IPS-18a (cell line): ENCODE data around the gene TMEM231.
"Not testable (repeated sequence)": the region's sequence is repeated elsewhere in the genome, so short reads cannot be mapped to it uniquely, and the experiment has no call there.

Experiments
- H3K27ac ChIP-seq: one replicate; pipeline ENCODE4 v1.5.1; 2013; ENCODE audit warnings: low read length
- H3K27me3 ChIP-seq: one replicate; pipeline ENCODE4 v1.6.1; 2013; ENCODE audit warnings: mild to moderate bottlenecking, low read length; ENCODE audit not compliant: control insufficient read depth, insufficient read depth
- H3K36me3 ChIP-seq: one replicate; pipeline ENCODE4 v1.6.1; 2013; ENCODE audit warnings: low read depth, low read length; ENCODE audit not compliant: control insufficient read depth
- H3K4me1 ChIP-seq: one replicate; pipeline ENCODE4 v1.6.1; 2013; ENCODE audit warnings: low read depth, low read length; ENCODE audit not compliant: control insufficient read depth
- H3K4me3 ChIP-seq: one replicate; pipeline ENCODE4 v1.5.1; 2013; ENCODE audit warnings: low read length
- H3K9ac ChIP-seq: one replicate; pipeline ENCODE4 v1.6.1; 2013; ENCODE audit warnings: mild to moderate bottlenecking, low read length, moderate library complexity
- H3K9me3 ChIP-seq: one replicate; pipeline ENCODE4 v1.6.1; 2013; ENCODE audit warnings: low read depth, low read length; ENCODE audit not compliant: control insufficient read depth

Gene TMEM231

DNA sequence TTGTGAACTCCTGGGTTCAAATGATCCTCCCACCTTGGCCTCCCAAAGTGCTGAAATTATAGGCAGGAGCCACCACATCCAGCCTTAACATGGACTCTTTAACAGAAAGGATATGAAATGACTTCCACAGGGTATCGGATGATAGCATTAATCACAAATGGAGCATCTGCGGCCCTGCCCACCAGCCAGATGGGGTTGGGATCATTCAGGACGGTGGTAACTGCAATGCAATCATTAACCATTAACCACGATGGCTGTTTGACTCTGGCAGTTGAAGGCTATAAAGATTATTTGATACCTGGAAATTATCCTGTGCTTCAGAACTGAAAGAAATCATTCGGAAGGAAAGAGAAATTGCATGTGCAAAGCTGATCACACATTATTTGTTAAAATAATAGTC is 14.8 kb downstream of the TMEM231 start:
- Histone ChIP-seq H3K36me3 (no peaks in the 10 kb centered on the region), H3K27me3 (no peaks in the 10 kb centered on the region), H3K9me3 (no peaks in the 10 kb centered on the region), H3K4me3 (no peak overlapping the region), H3K4me1 (no peaks in the 10 kb centered on the region), H3K27ac (no peak overlapping the region), H3K9ac (no peak overlapping the region)

- not testable (repeated sequence) for H3K4me1 ChIP-seq, H3K9ac ChIP-seq, H3K9me3 ChIP-seq, H3K27me3 ChIP-seq, H3K36me3 ChIP-seq, H3K4me3 ChIP-seq, H3K27ac ChIP-seq
Observed at GRCh38 chr16:75538882-75539565, 17.0 kb downstream of the TMEM231 start.

- no peak overlapping the region for H3K9ac ChIP-seq
- H3K36me3 ChIP-seq = no peaks in the 10 kb centered on the region
- no peaks in the 10 kb centered on the region for H3K27me3 ChIP-seq
- H3K4me3 ChIP-seq = no peak overlapping the region
- no peaks in the 10 kb centered on the region for H3K9me3 ChIP-seq
- H3K4me1 ChIP-seq = no peaks in the 10 kb centered on the region
- H3K27ac ChIP-seq = no peak overlapping the region
Observed at GRCh38 chr16:75537776-75538175, 18.3 kb downstream of the TMEM231 start.

GRCh38 chr16:75535901-75536300 is 20.2 kb downstream of the TMEM231 start, which contains the start of gene CHST5:
Gene CHST5 (minus strand): TSS chr16:75536108. CDS start chr16:75530384, 5,724 bp downstream.
- H3K4me1 ChIP-seq = no peaks in the 10 kb centered on the region
- no peak within 1 kb of the TSS for H3K4me3 ChIP-seq
- no peaks in the 10 kb centered on the region for H3K36me3 ChIP-seq
- H3K9ac ChIP-seq = no peak within 1 kb of the TSS
- H3K27ac ChIP-seq = no peak within 1 kb of the TSS
- H3K27me3 ChIP-seq = no peaks in the 10 kb centered on the region
- no peaks in the 10 kb centered on the region for H3K9me3 ChIP-seq

- H3K36me3 ChIP-seq = no peaks in the 10 kb centered on the region
- no peak overlapping the region for H3K9ac ChIP-seq
- H3K4me3 ChIP-seq = no peak overlapping the region
- no peaks in the 10 kb centered on the region for H3K9me3 ChIP-seq
- H3K4me1 ChIP-seq = no peaks in the 10 kb centered on the region
- no peak overlapping the region for H3K27ac ChIP-seq
- no peaks in the 10 kb centered on the region for H3K27me3 ChIP-seq
Observed at GRCh38 chr16:75535211-75535843, 20.7 kb downstream of the TMEM231 start.

DNA sequence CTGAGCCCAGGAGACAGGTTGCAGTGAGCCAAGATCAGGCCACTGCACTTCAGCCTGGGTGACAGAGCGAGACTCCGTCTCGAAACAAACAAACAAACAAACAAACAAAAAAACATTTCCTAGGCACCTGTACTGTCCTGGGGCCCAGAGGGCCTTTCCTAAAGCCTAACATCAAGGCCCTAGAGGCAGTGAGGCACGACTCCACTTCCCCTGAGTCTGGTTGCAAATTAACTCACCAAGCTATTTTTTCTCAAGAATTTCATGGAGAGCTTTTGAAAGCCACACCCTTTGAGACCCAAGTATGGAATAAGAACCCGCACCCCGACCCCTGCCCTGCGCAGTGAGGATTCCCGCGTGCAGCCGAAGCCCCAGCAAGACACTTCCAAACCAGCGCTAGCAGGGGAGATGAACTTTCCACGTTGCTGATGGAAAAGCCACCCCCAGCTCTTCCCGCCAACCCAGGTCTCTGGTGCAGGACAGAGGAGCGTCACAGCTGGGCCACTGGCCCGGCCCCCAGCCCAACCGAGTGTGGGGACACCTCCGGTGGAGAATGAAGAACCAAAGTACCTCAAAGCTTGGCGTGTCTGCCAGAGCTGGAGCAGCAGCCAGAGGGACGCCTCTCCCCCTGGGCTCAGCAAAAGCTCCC is 21.4 kb downstream of the TMEM231 start:
- Histone ChIP-seq H3K9ac (no peak overlapping the region), H3K9me3 (no peaks in the 10 kb centered on the region)

GRCh38 chr16:75532791-75533190 is 23.3 kb downstream of the TMEM231 start:
- no peak overlapping the region for H3K4me3 ChIP-seq
- H3K27ac ChIP-seq = no peak overlapping the region
- no peak overlapping the region for H3K9ac ChIP-seq
- no peaks in the 10 kb centered on the region for H3K27me3 ChIP-seq
- H3K36me3 ChIP-seq = no peaks in the 10 kb centered on the region
- no peaks in the 10 kb centered on the region for H3K9me3 ChIP-seq
- no peaks in the 10 kb centered on the region for H3K4me1 ChIP-seq

More for the DNA sequence above, 21.4 kb downstream of the TMEM231 start:
- H3K36me3 ChIP-seq = no peaks in the 10 kb centered on the region
- H3K4me1 ChIP-seq = no peaks in the 10 kb centered on the region
- H3K4me3 ChIP-seq = no peak overlapping the region
- H3K27ac ChIP-seq = no peak overlapping the region
- H3K27me3 ChIP-seq = no peaks in the 10 kb centered on the region

DNA sequence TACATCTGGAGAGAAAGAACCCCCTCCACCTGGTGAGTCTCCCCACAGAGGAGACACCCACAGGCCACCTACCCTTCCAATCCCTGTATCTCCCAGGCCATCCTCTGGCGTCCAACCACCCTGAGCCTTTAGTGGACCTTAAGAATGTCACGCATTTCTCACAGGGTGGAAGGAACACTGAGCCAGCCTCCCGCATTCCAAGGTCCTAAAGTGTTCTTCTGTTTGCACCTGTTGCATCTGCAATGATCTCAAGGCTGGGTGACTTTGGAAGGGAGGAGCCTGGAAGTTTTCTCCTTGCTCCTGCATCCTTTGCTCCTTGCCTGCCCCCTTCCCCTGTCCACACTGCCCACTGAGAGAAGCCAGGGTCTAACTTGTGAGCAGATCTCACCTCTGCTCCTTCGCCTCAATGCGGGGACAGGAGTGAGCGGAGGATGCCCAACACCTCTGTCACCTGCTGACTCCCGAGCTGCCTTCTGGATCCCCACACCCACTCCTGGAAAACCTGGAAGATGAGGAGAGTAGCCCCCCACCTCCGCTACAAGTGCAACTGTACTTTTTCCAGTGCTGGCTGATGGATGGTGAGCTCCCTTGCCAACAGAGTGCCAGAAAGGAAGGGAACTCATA is 23.8 kb downstream of the TMEM231 start:
- H3K4me1 ChIP-seq = no peaks in the 10 kb centered on the region
- H3K27me3 ChIP-seq = no peaks in the 10 kb centered on the region
- no peaks in the 10 kb centered on the region for H3K36me3 ChIP-seq
- no peak overlapping the region for H3K27ac ChIP-seq
- no peaks in the 10 kb centered on the region for H3K9me3 ChIP-seq
- no peak overlapping the region for H3K9ac ChIP-seq
- H3K4me3 ChIP-seq = no peak overlapping the region

GRCh38 chr16:75529959-75530358 is 26.1 kb downstream of the TMEM231 start:
- Histone ChIP-seq H3K4me1 (no peaks in the 10 kb centered on the region), H3K27me3 (no peaks in the 10 kb centered on the region), H3K36me3 (no peaks in the 10 kb centered on the region), H3K27ac (no peak overlapping the region), H3K9ac (no peak overlapping the region), H3K9me3 (no peaks in the 10 kb centered on the region), H3K4me3 (no peak overlapping the region)

GRCh38 chr16:75529056-75529905 is 26.8 kb downstream of the TMEM231 start:
- Histone ChIP-seq H3K9me3 (no peaks in the 10 kb centered on the region), H3K36me3 (no peaks in the 10 kb centered on the region), H3K27me3 (no peaks in the 10 kb centered on the region), H3K4me1 (no peaks in the 10 kb centered on the region), H3K9ac (no peak overlapping the region), H3K27ac (no peak overlapping the region), H3K4me3 (no peak overlapping the region)

GRCh38 chr16:75527825-75528299 is 28.2 kb downstream of the TMEM231 start:
- Histone ChIP-seq H3K9me3 (no peaks in the 10 kb centered on the region), H3K9ac (no peak overlapping the region), H3K4me3 (no peak overlapping the region), H3K27me3 (no peaks in the 10 kb centered on the region), H3K27ac (no peak overlapping the region), H3K36me3 (no peaks in the 10 kb centered on the region), H3K4me1 (no peaks in the 10 kb centered on the region)
